Measurements from ENCODE around the gene ZNF782.
"Not testable (repeated sequence)": the region's sequence is repeated elsewhere in the genome, so short reads cannot be mapped to it uniquely, and the experiment has no call there.

Gene ZNF782

GRCh38 chr9:96853781-96854650, at the start of gene ZNF782:
Gene ZNF782 (minus strand): TSS chr9:96854514. CDS start chr9:96851961, 2,553 bp downstream.
- peak within 1 kb of the TSS; percentile 89 for H3K4me3 ChIP-seq (ENCODE audit: low read depth, low read length)
- peak; percentile 93 for DNase-seq (ENCODE audit: low read depth)
- TF ChIP-seq CTCF (IDR thresholded peaks at IDR 0.05; ENCODE audit: insufficient read depth, low read depth, low read length, missing control alignments): no peak

GRCh38 chr9:96900010-96900409, 45.7 kb upstream of the ZNF782 start:
- not testable (repeated sequence) for H3K4me3 ChIP-seq (ENCODE audit: low read depth, low read length); DNase-seq (ENCODE audit: low read depth)

- DNase-seq (ENCODE audit: low read depth): no peak
- no peak overlapping the region for H3K4me3 ChIP-seq (ENCODE audit: low read depth, low read length)
- TF ChIP-seq CTCF (IDR thresholded peaks at IDR 0.05; ENCODE audit: insufficient read depth, low read depth, low read length, missing control alignments): no peak
Measured at GRCh38 chr9:96892131-96892530, 37.8 kb upstream of the ZNF782 start.

GRCh38 chr9:96888591-96888990, 34.3 kb upstream of the ZNF782 start:
- no peak for DNase-seq (ENCODE audit: low read depth)
- TF ChIP-seq CTCF (IDR thresholded peaks at IDR 0.05; ENCODE audit: insufficient read depth, low read depth, low read length, missing control alignments): no peak

GRCh38 chr9:96885424-96885823, 31.1 kb upstream of the ZNF782 start:
- no peak for DNase-seq (ENCODE audit: low read depth)
- no peak for TF ChIP-seq CTCF (IDR thresholded peaks at IDR 0.05; ENCODE audit: insufficient read depth, low read depth, low read length, missing control alignments)
- H3K4me3 ChIP-seq (ENCODE audit: low read depth, low read length): no peak overlapping the region

More at GRCh38 chr9:96888591-96888990, 34.3 kb upstream of the ZNF782 start:
- H3K4me3 ChIP-seq (ENCODE audit: low read depth, low read length): no peak overlapping the region

GRCh38 chr9:96884443-96884842, 30.1 kb upstream of the ZNF782 start:
- no peak overlapping the region for H3K4me3 ChIP-seq (ENCODE audit: low read depth, low read length)
- TF ChIP-seq CTCF (IDR thresholded peaks at IDR 0.05; ENCODE audit: insufficient read depth, low read depth, low read length, missing control alignments): no peak
- DNase-seq (ENCODE audit: low read depth): no peak

- no peak overlapping the region for H3K4me3 ChIP-seq (ENCODE audit: low read depth, low read length)
- TF ChIP-seq CTCF (IDR thresholded peaks at IDR 0.05; ENCODE audit: insufficient read depth, low read depth, low read length, missing control alignments): no peak
- no peak for DNase-seq (ENCODE audit: low read depth)
Measured at GRCh38 chr9:96883922-96884321, 29.6 kb upstream of the ZNF782 start.
